ENCODE data around the gene KIF2C.
A peak's percentile ranks its signal among the peaks of the same experiment; 100 is the strongest.

Gene KIF2C

GRCh38 chr1:44739307-44740178 is at the start of gene KIF2C:
Gene KIF2C (plus strand): TSS chr1:44739837. CDS start chr1:44739933, 96 bp downstream.
- Histone ChIP-seq H3K9me3 (no peaks in the 10 kb centered on the region), H3K4me3 (peak within 1 kb of the TSS; percentile 56 to 63), H3K27ac (peak within 1 kb of the TSS; percentile 82 to 85), H3K4me1 (peaks cover 0 to 12% (median 6%) of the 10 kb centered on the region in 4 donors), H3K36me3 (no peaks in the 10 kb centered on the region), H3K27me3 (no peaks in the 10 kb centered on the region)
- intact Hi-C loops (cut with DNase I; ENCODE audit: low total_unique reads), result no loop called here
- peak; percentile 96 to 98 for DNase-seq
- TF ChIP-seq CTCF (IDR thresholded peaks at IDR 0.05), result no peak

- H3K4me3 ChIP-seq, result no peak overlapping the region
- H3K9me3 ChIP-seq, result no peaks in the 10 kb centered on the region
- H3K4me1 ChIP-seq, result no peaks in the 10 kb centered on the region
- no peak for TF ChIP-seq CTCF (IDR thresholded peaks at IDR 0.05)
- intact Hi-C loops (cut with DNase I; ENCODE audit: low total_unique reads), result no loop called here
- no peak overlapping the region for H3K27ac ChIP-seq
- H3K27me3 ChIP-seq, result peaks cover 0 to 2% of the 10 kb centered on the region in 2 donors
- DNase-seq, result no peak
- no peaks in the 10 kb centered on the region for H3K36me3 ChIP-seq
Observed at GRCh38 chr1:44693159-44693558, 46.5 kb upstream of the KIF2C start.

DNA sequence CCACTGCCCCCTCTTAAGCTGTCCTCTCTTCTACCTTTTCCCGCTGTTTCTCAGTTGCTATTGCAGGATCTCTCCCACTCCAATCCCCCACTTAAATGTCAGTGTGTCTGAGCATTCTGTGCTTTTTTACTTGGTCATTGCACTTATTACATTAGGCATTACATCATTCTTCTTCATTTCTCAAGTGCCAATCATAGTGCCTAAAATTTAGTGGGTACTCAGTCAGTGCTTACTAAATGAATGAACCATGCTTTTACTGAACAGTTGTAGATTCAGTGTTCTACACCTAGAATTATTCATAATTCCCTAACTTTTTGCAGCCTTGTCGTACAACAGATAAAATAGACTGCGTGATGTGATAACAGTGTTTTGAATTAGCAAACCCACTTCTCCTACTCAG is 45.7 kb upstream of the KIF2C start:
- intact Hi-C loops (cut with DNase I; ENCODE audit: low total_unique reads), result no loop called here
- no peak overlapping the region for H3K4me3 ChIP-seq
- peaks cover 0 to 2% of the 10 kb centered on the region in 2 donors for H3K27me3 ChIP-seq
- no peak for DNase-seq
- no peak for TF ChIP-seq CTCF (IDR thresholded peaks at IDR 0.05)
- H3K4me1 ChIP-seq, result no peaks in the 10 kb centered on the region
- H3K27ac ChIP-seq, result no peak overlapping the region
- H3K9me3 ChIP-seq, result no peaks in the 10 kb centered on the region
- H3K36me3 ChIP-seq, result no peaks in the 10 kb centered on the region

DNA sequence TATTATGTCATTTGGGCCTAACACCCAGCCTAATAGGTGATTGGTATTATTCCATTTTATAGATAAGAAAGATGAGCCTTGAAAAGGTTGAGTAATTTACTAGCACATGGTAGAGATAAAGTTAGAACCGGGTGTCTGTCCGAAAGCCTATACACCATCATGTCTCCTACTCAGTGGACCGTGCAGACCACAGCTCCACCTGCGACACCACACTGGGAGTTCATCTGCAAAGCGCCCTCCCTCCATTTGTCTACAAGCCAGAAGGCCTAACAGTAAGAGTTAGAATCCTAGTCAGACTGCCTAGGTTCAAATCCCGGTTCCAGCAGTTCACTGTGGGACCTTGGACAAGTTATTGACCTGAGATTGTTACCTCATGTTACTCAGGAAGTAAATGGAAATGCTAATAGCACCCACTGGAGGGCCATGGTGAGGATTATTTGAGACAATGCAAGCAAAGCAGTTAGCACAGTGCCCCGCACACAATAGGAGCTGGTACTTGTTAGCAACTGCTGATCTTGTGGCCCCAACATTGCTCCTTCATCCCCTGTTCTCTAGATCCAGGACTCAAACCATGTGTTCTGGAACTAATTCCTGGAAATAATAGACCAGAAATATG is 44.7 kb upstream of the KIF2C start:
- TF ChIP-seq CTCF (IDR thresholded peaks at IDR 0.05), result no peak
- peaks cover 0 to 2% of the 10 kb centered on the region in 2 donors for H3K27me3 ChIP-seq
- H3K36me3 ChIP-seq, result no peaks in the 10 kb centered on the region
- DNase-seq, result no peak
- H3K4me3 ChIP-seq, result no peak overlapping the region
- no peaks in the 10 kb centered on the region for H3K9me3 ChIP-seq
- intact Hi-C loops (cut with DNase I; ENCODE audit: low total_unique reads), result no loop called here
- H3K27ac ChIP-seq, result no peak overlapping the region
- H3K4me1 ChIP-seq, result no peaks in the 10 kb centered on the region

- no peaks in the 10 kb centered on the region for H3K27me3 ChIP-seq
- no peak overlapping the region for H3K27ac ChIP-seq
- H3K4me1 ChIP-seq, result no peaks in the 10 kb centered on the region
- H3K4me3 ChIP-seq, result no peak overlapping the region
- no peak for DNase-seq
- no peaks in the 10 kb centered on the region for H3K9me3 ChIP-seq
- TF ChIP-seq CTCF (IDR thresholded peaks at IDR 0.05), result no peak
- no peaks in the 10 kb centered on the region for H3K36me3 ChIP-seq
- intact Hi-C loops (cut with DNase I; ENCODE audit: low total_unique reads), result no loop called here
Observed at GRCh38 chr1:44695671-44696070, 44.0 kb upstream of the KIF2C start.
